Activated T-cell treated with anti-CD3 and anti-CD28 coated beads for 1 hour (primary cell): Measurements from ENCODE around the gene COASY.

ENCODE experiments used
- DNase-seq: peaks from one replicate; pipeline ENCODE4 v3.0.0-alpha.2; 2020; ENCODE audit warnings: low read depth

The COASY gene

GRCh38 chr17:42574463-42574862 is 12.5 kb downstream of the COASY start:
- DNase-seq = no peak

- DNase-seq = no peak
Measured at GRCh38 chr17:42577140-42577531, 15.2 kb downstream of the COASY start.

DNA sequence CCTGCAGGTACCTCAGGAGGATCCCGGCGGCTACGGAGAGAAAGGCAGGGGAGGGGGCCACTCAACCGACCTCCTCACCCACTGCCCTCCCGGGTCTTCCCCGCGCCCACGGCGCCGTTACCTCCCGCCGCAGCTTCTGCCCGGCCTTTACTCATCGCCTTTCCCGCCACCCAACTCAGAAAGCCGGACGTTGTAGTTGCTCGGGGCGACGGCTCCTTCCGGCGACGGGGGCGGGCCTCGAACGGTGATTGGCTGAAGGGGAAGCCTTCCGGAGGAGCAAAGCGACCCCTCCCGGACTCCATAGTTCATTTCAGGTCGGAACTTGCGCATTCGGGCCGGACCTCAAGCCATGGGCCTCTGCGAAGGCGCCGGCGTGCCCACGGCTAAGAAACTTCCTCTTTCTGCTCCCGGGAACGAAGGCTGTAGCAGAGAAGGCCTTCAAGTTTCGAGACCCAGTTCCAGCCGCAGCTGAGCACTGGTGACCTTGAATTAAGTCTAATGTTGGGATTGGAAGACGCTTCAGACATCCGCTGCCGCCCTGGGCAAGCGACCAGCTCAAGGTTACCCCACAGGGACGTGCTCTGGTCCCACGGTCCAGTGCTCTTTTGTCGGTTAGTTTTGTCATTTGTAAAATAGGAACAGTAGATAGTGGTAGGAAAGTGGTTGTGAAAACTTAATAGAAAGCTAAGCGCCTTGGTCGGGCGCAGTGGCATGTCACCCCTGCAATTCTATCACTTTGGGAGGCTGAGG is 15.8 kb downstream of the COASY start, which contains the start of gene PSMC3IP:
TSS of gene PSMC3IP (minus strand) at position 198 of the 750 bp plus-strand sequence. CDS start at position 155, 43 bp downstream.
- DNase-seq = peak; percentile 89

DNA sequence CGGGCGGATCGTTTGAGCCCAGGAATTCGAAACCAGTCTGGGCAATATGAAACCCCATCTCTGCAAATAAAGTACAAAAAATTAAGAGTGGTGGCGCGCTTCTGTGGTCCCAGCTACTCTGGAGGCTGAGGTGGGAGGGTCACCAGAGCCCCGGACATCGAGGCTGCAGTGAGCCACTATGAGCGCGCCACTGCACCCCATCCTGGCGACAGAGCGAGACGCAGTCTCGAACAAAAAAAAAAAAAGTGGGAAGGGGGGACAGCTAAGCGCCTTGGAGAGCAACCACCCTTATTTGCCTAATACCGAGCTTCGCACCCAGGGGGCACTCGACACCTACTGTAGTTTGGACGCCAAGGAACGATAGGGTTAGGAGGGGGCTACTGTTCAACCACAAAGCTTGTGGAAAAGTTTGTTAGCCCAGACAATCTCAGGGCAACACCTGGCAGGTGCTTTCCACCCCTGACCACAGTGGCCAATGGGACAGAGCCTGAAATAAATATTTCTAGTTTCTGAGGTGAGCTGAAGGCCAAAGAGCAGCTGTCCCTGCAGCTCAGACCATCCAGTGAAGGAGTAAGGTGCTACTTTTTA is 16.4 kb downstream of the COASY start:
- DNase-seq = peak; percentile 60

DNA sequence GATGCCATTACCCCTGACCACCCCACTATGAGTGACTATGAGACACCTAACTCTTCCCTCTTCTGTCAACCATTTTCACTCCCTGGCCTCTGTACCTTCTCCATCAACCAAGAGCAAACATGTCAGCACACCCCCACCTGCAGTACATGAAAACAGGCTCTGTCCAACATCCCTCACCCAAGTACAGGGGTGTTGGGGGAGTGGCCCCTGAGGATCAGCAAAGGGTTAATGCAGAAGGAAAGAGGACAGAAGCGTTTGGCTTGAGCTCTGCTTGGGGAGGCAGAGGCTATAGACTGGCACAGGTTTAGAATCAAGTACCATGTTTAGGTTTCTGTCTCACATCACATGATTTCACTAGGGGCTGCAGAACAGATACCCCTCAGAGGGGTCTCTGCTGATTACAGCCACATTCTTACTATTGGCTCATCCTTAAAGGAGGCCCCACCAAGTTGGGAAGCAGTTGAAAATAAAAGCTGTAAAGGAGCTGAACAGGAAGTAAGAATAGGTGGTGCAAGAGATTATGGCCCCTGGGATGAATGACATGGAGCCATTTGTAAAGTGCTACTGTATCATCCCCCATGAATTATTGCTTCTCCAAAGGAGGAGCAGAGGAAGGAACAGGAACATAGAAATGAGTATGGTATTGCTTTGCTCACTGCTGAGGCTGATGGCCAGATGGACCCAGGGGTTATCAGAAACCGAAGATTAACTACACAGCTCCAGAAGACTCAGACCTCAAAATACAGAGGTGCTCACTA is 18.0 kb downstream of the COASY start:
- no peak for DNase-seq

- no peak for DNase-seq
Measured at GRCh38 chr17:42581744-42582270, 19.9 kb downstream of the COASY start.

DNA sequence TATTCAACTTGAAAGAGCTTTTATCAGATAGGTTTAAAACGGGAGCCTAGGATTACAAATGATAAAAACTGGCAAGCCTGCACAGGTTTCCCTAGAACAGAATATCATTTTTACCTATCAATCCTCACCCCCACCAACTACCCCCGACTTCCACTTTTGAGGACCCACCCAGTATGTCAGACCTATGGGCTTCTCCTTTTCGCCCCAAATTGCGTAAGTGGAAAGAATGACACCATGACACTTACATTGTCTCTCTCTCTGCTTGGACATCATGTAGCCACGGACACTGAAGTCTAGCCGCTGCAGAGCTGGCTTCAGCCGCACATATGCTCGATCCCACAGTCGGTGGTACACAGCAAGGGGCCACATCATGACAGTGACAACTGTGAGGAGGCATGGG is 22.9 kb downstream of the COASY start:
- no peak for DNase-seq

- no peak for DNase-seq
Measured at GRCh38 chr17:42585353-42585752, 23.4 kb downstream of the COASY start.

GRCh38 chr17:42586514-42587230 is 24.7 kb downstream of the COASY start:
- DNase-seq = no peak

DNA sequence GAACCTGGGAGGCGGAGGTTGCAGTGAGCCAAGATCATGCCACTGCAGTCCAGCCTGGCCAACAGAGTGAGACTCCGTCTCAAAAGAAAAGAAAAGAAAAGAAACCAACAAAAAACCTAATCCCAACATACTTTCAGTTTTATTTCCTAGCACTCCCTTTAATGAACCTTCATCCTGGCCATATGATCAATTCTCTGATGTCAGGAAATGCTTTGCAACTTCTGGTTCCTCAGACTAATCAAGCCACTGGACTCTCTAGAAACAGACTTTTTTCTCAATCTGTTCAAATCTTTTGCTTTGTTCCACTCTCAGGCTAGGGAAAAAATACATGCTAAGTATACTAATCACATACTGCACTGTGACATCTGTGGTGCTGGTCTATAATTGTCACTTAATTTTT is 28.9 kb downstream of the COASY start:
- no peak for DNase-seq

- DNase-seq = no peak
Measured at GRCh38 chr17:42591411-42591810, 29.5 kb downstream of the COASY start.

GRCh38 chr17:42596386-42596785 is 34.4 kb downstream of the COASY start:
- no peak for DNase-seq

DNA sequence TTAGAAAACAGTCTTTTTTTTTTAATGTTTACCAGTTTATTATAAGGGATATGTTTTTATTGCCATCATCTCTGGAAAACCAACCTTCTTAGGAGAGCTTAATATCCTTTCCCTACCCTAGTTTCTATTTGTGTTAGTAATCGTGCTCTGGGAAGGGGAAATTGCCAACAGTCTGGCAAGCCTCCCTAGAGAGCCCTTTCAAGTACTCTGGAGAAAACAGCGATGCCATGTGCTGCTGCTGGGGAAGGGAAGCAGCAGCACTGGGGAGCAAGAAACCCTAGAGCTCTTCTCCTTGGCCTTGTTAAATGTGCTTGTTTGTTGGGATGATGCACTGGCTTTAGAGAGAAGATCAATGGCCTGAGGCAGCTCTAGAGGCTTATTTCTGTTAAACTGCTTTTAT is 37.0 kb downstream of the COASY start:
- DNase-seq = no peak

- DNase-seq = no peak
Measured at GRCh38 chr17:42603318-42603717, 41.4 kb downstream of the COASY start.

- no peak for DNase-seq
Measured at GRCh38 chr17:42607769-42608168, 45.8 kb downstream of the COASY start.

DNA sequence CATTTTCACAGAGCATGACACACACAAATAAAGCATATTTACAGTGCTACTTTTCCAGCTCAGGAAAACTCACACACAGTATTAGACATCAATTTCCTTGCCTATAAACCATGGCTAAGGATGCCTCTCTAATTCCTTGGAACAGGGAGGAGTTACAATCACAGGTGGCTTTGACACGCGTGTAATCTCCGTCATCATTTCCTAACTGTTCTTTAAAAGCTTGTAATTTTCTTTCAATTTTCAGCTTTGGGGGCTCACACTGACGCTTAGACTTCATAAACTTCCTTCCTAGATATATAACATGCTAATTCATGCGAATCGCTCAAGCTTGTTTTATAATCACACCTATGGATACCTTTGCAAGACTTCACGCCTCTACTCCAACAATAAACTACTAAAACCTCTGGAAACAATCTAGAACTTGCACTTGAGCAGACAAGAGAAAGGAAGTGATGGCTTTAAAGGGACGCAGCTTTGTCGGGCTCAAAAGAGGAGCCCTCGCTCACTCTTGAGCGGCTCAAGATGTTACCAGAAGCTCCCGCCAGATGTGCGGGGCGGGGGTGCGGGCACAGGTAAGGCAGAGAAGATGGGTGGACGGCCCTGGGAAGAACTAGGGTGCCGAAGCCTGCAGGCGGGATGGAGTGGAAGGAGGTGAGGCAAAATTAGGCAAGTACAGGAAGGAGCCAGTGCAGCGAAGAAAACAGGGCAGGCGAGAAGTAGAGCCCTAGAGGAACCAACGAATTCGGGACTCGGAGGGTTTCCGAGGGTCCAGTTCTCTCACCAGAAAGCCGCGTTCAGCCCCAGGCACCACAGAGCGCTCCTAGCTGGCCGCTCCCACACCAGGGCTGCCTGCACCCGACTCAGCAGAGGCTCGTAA is 46.6 kb downstream of the COASY start:
- DNase-seq = peak; percentile 1

GRCh38 chr17:42609182-42609813 is 47.4 kb downstream of the COASY start, which contains the start of the genes RETREG3 and TUBG1:
RETREG3 (minus strand) TSS chr17:42609374; CDS start chr17:42609324, 50 bp downstream.
TUBG1 (plus strand) TSS chr17:42609683; CDS start chr17:42609738, 55 bp downstream.
- peak; percentile 99 for DNase-seq

DNA sequence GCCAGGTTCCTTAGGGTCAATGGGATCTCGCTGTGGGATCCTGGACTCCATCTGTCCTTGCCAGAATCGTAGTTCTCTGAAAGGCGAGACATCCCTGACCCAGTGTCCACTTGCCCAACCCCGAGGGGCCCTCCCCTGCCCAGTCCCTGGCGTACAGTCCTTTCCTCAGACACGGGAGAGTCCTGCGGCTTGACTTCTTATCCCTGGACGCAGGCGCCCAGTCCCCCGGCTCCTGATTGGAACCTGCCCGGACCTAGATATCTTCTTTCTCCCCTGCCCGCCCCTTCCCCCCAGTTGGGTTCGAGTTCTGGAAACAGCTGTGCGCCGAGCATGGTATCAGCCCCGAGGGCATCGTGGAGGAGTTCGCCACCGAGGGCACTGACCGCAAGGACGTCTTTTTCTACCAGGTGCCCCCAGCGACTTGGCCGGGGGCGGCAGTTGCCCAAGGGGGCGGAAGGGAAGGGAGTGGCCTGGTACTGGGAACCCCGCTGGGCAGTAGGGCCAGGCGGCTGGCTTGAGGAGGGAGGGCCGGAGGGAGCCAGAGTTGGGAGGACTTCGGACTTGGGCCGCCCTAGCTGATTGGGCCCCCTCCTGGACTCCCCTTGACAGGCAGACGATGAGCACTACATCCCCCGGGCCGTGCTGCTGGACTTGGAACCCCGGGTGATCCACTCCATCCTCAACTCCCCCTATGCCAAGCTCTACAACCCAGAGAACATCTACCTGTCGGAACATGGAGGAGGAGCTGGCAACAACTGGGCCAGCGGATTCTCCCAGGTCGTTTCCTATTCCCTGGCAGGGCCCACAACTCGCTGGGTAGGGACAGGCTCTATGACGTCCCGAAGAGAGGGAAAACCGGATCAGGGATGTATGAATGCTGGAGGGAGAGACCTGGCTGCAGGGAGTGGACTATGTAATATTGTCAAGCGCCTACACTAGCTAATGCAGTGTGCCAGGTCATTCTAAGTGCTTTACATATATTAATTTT is 48.2 kb downstream of the COASY start:
- DNase-seq = peak; percentile 6

GRCh38 chr17:42612013-42612412 is 50.1 kb downstream of the COASY start:
- DNase-seq = no peak
